H1 (cell line): ENCODE measurements around the gene UBE2E2. TPM values are rescaled to one million over a fixed set of nuclear protein-coding genes. Genes with fewer than 3 reads are reported as not detected.

Experiments
- CTCF ChIA-PET: fragments of 300-600 bp; sonication (Branson Sonifier 250); formaldehyde crosslinking; loops from one replicate; lab custom pipeline; 2021; ENCODE audit not compliant: partially characterized antibody; lab: Charles Lee
- POLR2A ChIA-PET: fragments of 300-600 bp; sonication (Branson Sonifier 250); formaldehyde crosslinking; loops from one replicate; lab custom pipeline; 2021; ENCODE audit warnings: inconsistent platforms; ENCODE audit not compliant: partially characterized antibody; lab: Charles Lee
- DNase-seq, 2 experiments: peaks; one replicate each; pipeline versions ENCODE4 v3.0.0 to v3.0.0-alpha.2; 2010 to 2022; ENCODE audit warnings: low spot score in 2 of 2, low read depth in 1 of 2, mixed read lengths in 1 of 2
- FAIRE-seq: peaks from 2 replicates; lab custom pipeline; 2011; peaks lifted over from hg19 to GRCh38; lab: Jason Lieb, UNC
- H2AFZ ChIP-seq: 2 replicates; pipeline ENCODE4 v1.8.1; 2012; ENCODE audit warnings: low read length, inconsistent platforms
- H2AK5ac ChIP-seq: 2 replicates; pipeline ENCODE4 v1.6.1; 2013; ENCODE audit warnings: low read depth, low read length
- H2BK120ac ChIP-seq: replicated peaks from 2 replicates; pipeline ENCODE3; 2013; ENCODE audit warnings: low read depth, low read length, inconsistent platforms
- H2BK12ac ChIP-seq: 2 replicates; pipeline ENCODE4 v1.6.1; 2013; ENCODE audit warnings: low read depth, low read length
- H2BK15ac ChIP-seq: 2 replicates; pipeline ENCODE4 v1.6.1; 2013; ENCODE audit warnings: low read length
- H2BK20ac ChIP-seq: 2 replicates; pipeline ENCODE4 v1.6.1; 2013; ENCODE audit warnings: low read length
- H2BK5ac ChIP-seq: 2 replicates; pipeline ENCODE4 v1.6.1; 2013; ENCODE audit warnings: low read depth, low read length
- H3K14ac ChIP-seq: 2 replicates; pipeline ENCODE4 v1.6.1; 2013; ENCODE audit warnings: inconsistent platforms; ENCODE audit not compliant: insufficient read length
- H3K18ac ChIP-seq: 2 replicates; pipeline ENCODE4 v1.6.1; 2013; ENCODE audit warnings: low read length; ENCODE audit errors: extremely low read depth
- H3K23ac ChIP-seq: 2 replicates; pipeline ENCODE4 v1.6.1; 2013; ENCODE audit warnings: inconsistent platforms; ENCODE audit not compliant: insufficient read length
- H3K23me2 ChIP-seq: 2 replicates; pipeline ENCODE4 v1.6.1; 2013; ENCODE audit warnings: low read depth, low read length
- H3K27ac ChIP-seq: 2 replicates; pipeline ENCODE4 v1.6.1; 2011; ENCODE audit warnings: low read depth, low read length, inconsistent platforms
- H3K27me3 ChIP-seq, 4 experiments: replicated peaks in 1 of 4; 1 replicate in 1 of 4; 2 replicates in 3 of 4; pipeline versions ENCODE4 v1.6.1 to v1.8.1; 2011 to 2013; ENCODE audit warnings: low read length in 3 of 4, mild to moderate bottlenecking in 3 of 4, inconsistent platforms in 2 of 4, mixed read lengths in 2 of 4, moderate library complexity in 1 of 4; ENCODE audit not compliant: control insufficient read depth in 3 of 4, insufficient read depth in 3 of 4; ENCODE audit errors: extremely low read depth in 1 of 4
- H3K36me3 ChIP-seq, 4 experiments: 2 replicates each; pipeline versions ENCODE4 v1.6.1 to v1.8.1; 2011 to 2013; ENCODE audit warnings: mild to moderate bottlenecking in 4 of 4, low read length in 3 of 4, moderate library complexity in 2 of 4, control low read depth in 1 of 4, inconsistent platforms in 1 of 4; ENCODE audit not compliant: insufficient read depth in 4 of 4, control insufficient read depth in 2 of 4
- H3K4ac ChIP-seq: replicated peaks from 2 replicates; pipeline ENCODE3; 2013; ENCODE audit warnings: low read length, low read depth, mixed read lengths, inconsistent platforms; ENCODE audit not compliant: insufficient read length
- H3K4me1 ChIP-seq, 4 experiments: replicated peaks in 1 of 4; 1 replicate in 1 of 4; 2 replicates in 3 of 4; pipeline versions ENCODE4 v1.6.1 to v1.8.1; 2011 to 2013; ENCODE audit warnings: low read length in 3 of 4, inconsistent platforms in 2 of 4, mixed read lengths in 1 of 4; ENCODE audit not compliant: insufficient read depth in 4 of 4, control insufficient read depth in 3 of 4
- H3K4me2 ChIP-seq, 2 experiments: 2 replicates each; pipeline versions ENCODE4 v1.6.1 to v1.8.1; 2011 to 2013; ENCODE audit warnings: low read depth in 2 of 2, low read length in 2 of 2, control low read depth in 1 of 2, inconsistent platforms in 1 of 2, mild to moderate bottlenecking in 1 of 2; ENCODE audit not compliant: insufficient read depth in 1 of 2
- H3K4me3 ChIP-seq, 4 experiments: fragments of 200-600, 300-600 bp in 1 of 4; sonication (generic), shearing (Covaris generic), sonication (Bioruptor Twin) in 1 of 4; 2 replicates each; pipeline versions ENCODE4 v1.5.1 to v1.8.1; 2011 to 2016; ENCODE audit warnings: low read length in 4 of 4, low read depth in 3 of 4, control low read depth in 2 of 4, inconsistent platforms in 2 of 4, mild to moderate bottlenecking in 2 of 4, mixed read lengths in 1 of 4, moderate library complexity in 1 of 4; ENCODE audit not compliant: insufficient read depth in 2 of 4; ENCODE audit errors: extremely low read depth in 1 of 4
- H3K56ac ChIP-seq: replicated peaks from 2 replicates; pipeline ENCODE3; 2013; ENCODE audit warnings: low read depth, mild to moderate bottlenecking, mixed read lengths, low read length, inconsistent platforms; ENCODE audit not compliant: insufficient read length
- H3K79me1 ChIP-seq: 2 replicates; pipeline ENCODE4 v1.6.1; 2013; ENCODE audit warnings: low read depth, low read length, control low read depth
- H3K79me2 ChIP-seq, 2 experiments: 2 replicates each; pipeline versions ENCODE4 v1.6.1 to v1.8.1; 2012 to 2013; ENCODE audit warnings: low read length in 2 of 2, mild to moderate bottlenecking in 2 of 2, inconsistent platforms in 1 of 2; ENCODE audit not compliant: insufficient read depth in 2 of 2, control insufficient read depth in 1 of 2
- H3K9ac ChIP-seq, 4 experiments: replicated peaks in 1 of 4; 1 replicate in 1 of 4; 2 replicates in 3 of 4; pipeline versions ENCODE4 v1.6.1 to v1.8.1; 2011 to 2013; ENCODE audit warnings: low read depth in 3 of 4, low read length in 3 of 4, control low read depth in 2 of 4, mild to moderate bottlenecking in 2 of 4, moderate library complexity in 2 of 4, inconsistent platforms in 1 of 4; ENCODE audit errors: extremely low read depth in 1 of 4
- H3K9me3 ChIP-seq, 2 experiments: 2 replicates each; pipeline versions ENCODE4 v1.6.1 to v1.8.1; 2012 to 2013; ENCODE audit warnings: mild to moderate bottlenecking in 2 of 2, moderate library complexity in 2 of 2, control low read depth in 1 of 2, inconsistent platforms in 1 of 2, low read depth in 1 of 2, low read length in 1 of 2, mixed read lengths in 1 of 2; ENCODE audit not compliant: insufficient read depth in 2 of 2
- H4K20me1 ChIP-seq, 2 experiments: replicated peaks in 1 of 2; 2 replicates each; pipeline versions ENCODE3 to v1.8.1; 2011 to 2013; ENCODE audit warnings: inconsistent platforms in 2 of 2, low read length in 2 of 2, mild to moderate bottlenecking in 1 of 2; ENCODE audit not compliant: insufficient read depth in 2 of 2, control insufficient read depth in 1 of 2
- H4K5ac ChIP-seq: 2 replicates; pipeline ENCODE4 v1.6.1; 2013; ENCODE audit warnings: low read length, low read depth, mixed read lengths, inconsistent platforms; ENCODE audit not compliant: insufficient read length
- H4K8ac ChIP-seq: 2 replicates; pipeline ENCODE4 v1.8.0; 2013; ENCODE audit warnings: mild to moderate bottlenecking, moderate library complexity, low read length, inconsistent platforms; ENCODE audit not compliant: insufficient read depth; ENCODE audit errors: extremely low read depth
- H4K91ac ChIP-seq: replicated peaks from 2 replicates; pipeline ENCODE3; 2013; ENCODE audit warnings: low read length, mixed read lengths, inconsistent platforms; ENCODE audit not compliant: insufficient read length
- CBX5 ChIP-seq: fragments of 300-800, 300-1000 bp; sonication (generic); IDR thresholded peaks from 2 replicates; pipeline ENCODE4 v1.7.1; 2016; ENCODE audit warnings: antibody characterized with exemption, low read length, low read depth
- CBX8 ChIP-seq: fragments of 300-800, 300-1000 bp; sonication (generic); IDR thresholded peaks from 2 replicates; pipeline ENCODE4 v1.7.1; 2016; ENCODE audit warnings: low read depth, low read length, borderline replicate concordance
- E2F6 ChIP-seq: IDR thresholded peaks from 2 replicates; pipeline ENCODE4 v1.6.1; 2012; ENCODE audit warnings: inconsistent platforms
- JUND ChIP-seq: IDR thresholded peaks from 2 replicates; pipeline ENCODE4 v1.6.1; 2011; ENCODE audit warnings: mild to moderate bottlenecking, improper control_type of control experiment, low read length
- NANOG ChIP-seq: IDR thresholded peaks from 2 replicates; pipeline ENCODE4 v1.6.1; 2011; ENCODE audit warnings: low read length, low read depth, mild to moderate bottlenecking, inconsistent platforms; ENCODE audit not compliant: insufficient read depth, poor library complexity, severe bottlenecking
- SP1 ChIP-seq: IDR thresholded peaks from 2 replicates; pipeline ENCODE4 v1.6.1; 2011; ENCODE audit warnings: low read depth, low read length
- TBP ChIP-seq: IDR thresholded peaks from 2 replicates; pipeline ENCODE4 v1.6.1; 2011; ENCODE audit warnings: low read depth, low read length, improper control_type of control experiment
- TCF12 ChIP-seq: IDR thresholded peaks from 2 replicates; pipeline ENCODE4 v1.6.1; 2011; ENCODE audit warnings: low read depth, mild to moderate bottlenecking, low read length
- WGBS, 2 experiments: shearing (Covaris generic) in 1 of 2; methylation state at CpG; one replicate each; pipeline versions ENCODE4 v1.1.6 to v1.1.7; 2013 to 2015; ENCODE audit warnings: low lambda C conversion rate in 2 of 2, mixed read lengths in 2 of 2, inconsistent platforms in 1 of 2, low coverage in 1 of 2, missing lambda C conversion rate in 1 of 2; ENCODE audit not compliant: insufficient replicate concordance in 2 of 2, insufficient coverage in 1 of 2, insufficient read length in 1 of 2; ENCODE audit errors: extremely low coverage in 1 of 2, missing lambda C conversion rate in 1 of 2; 5-methylcytosine and 5-hydroxymethylcytosine counted together
- polyA plus RNA-seq, 7 experiments: library from polyadenylated mRNA; depleted of rRNA in 3 of 7; stranded (reverse) in 5 of 7; unstranded in 2 of 7; fragments of >200 nt in 5 of 7; fragments of 200-250 nt in 2 of 7; gene quantifications; 1 replicate in 5 of 7; 2 replicates in 1 of 7; 4 replicates in 1 of 7; pipeline versions ENCODE4 v1.2.1 to v1.2.3, GENCODE V29; 2011 to 2013; ENCODE audit warnings: missing spikeins in 2 of 7, mixed read lengths in 2 of 7
- total RNA-seq: library from RNA; stranded (reverse); fragmentation: NEBNext Ultra II Directional; extraction: Animal tissue kit (Norgen Biotek cat#: 25700); gene quantifications from 2 replicates; pipeline ENCODE4 v1.2.1, GENCODE V29; 2021
- TF ChIP-seq, protein P1 (sequence below): IDR thresholded peaks from 2 replicates; pipeline ENCODE4 v1.6.1; 2012; ENCODE audit warnings: inconsistent platforms
- TF ChIP-seq, protein P2 (sequence below): IDR thresholded peaks from 2 replicates; pipeline ENCODE4 v1.6.1; 2011; ENCODE audit warnings: low read length, improper control_type of control experiment

UBE2E2 gene
- total and polyA plus RNA-seq, 2 of the 8 experiments (the other 6 are each of a cell fraction or from before 2014, with no cell fraction given) = 57.6 to 70.6 TPM

- Histone ChIP-seq H2BK15ac (no peak overlapping the region), H3K18ac (no peak overlapping the region), H3K79me1 (no peaks in the 10 kb centered on the region), H3K9me3 (no peaks in the 10 kb centered on the region), H4K8ac (no peak overlapping the region), H4K5ac (no peak overlapping the region), H3K23me2 (no peaks in the 10 kb centered on the region), H3K79me2 (no peaks in the 10 kb centered on the region), H3K23ac (no peak overlapping the region), H2BK120ac (no peak overlapping the region), H3K9ac (no peak overlapping the region), H3K27me3 (no peaks in the 10 kb centered on the region), H3K4me1 (no peaks in the 10 kb centered on the region), H3K36me3 (no peaks in the 10 kb centered on the region), H3K27ac (no peak overlapping the region), H4K20me1 (no peaks in the 10 kb centered on the region), H3K4me2 (no peak overlapping the region), H2AK5ac (no peak overlapping the region), H2AFZ (no peak overlapping the region), H3K4me3 (no peak overlapping the region), H2BK20ac (no peak overlapping the region), H3K56ac (no peak overlapping the region), H3K14ac (no peak overlapping the region), H2BK12ac (no peak overlapping the region), H2BK5ac (no peak overlapping the region), H3K4ac (no peak overlapping the region), H4K91ac (no peak overlapping the region)
- 88% methylated on average over 5 of the region's 5 CpGs; no CpG with 5 or more reads in 1 of the 2 experiments for WGBS, 2 experiments
- DNase-seq (no peak), FAIRE-seq (no peak)
- CTCF ChIA-PET = interaction anchor here (0.6 to 1.3 kb wide), 4 partner anchors 20 to 359 kb away, joined by 3 to 4 read pairs (median 4); no protein-coding TSS in a partner anchor
- POLR2A ChIA-PET = no interaction called here
- TF ChIP-seq NANOG = no peak
- TF ChIP-seq E2F6 = no peak
- TF ChIP-seq, protein P1, sequence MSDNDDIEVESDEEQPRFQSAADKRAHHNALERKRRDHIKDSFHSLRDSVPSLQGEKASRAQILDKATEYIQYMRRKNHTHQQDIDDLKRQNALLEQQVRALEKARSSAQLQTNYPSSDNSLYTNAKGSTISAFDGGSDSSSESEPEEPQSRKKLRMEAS = no peak
- no peak for TF ChIP-seq CBX5
- TF ChIP-seq CBX8 = no peak
- no peak for TF ChIP-seq JUND
- TF ChIP-seq, protein P2, sequence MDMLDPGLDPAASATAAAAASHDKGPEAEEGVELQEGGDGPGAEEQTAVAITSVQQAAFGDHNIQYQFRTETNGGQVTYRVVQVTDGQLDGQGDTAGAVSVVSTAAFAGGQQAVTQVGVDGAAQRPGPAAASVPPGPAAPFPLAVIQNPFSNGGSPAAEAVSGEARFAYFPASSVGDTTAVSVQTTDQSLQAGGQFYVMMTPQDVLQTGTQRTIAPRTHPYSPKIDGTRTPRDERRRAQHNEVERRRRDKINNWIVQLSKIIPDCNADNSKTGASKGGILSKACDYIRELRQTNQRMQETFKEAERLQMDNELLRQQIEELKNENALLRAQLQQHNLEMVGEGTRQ = no peak
- TF ChIP-seq TCF12 = no peak
- no peak for TF ChIP-seq SP1
- TF ChIP-seq TBP = no peak
Measured at GRCh38 chr3:23592961-23593931, 390.1 kb downstream of the UBE2E2 start.
